AG09319 (cell line): ENCODE results near the gene RPUSD4.

Experiments used
- DNase-seq: peaks from one replicate; pipeline ENCODE4 v3.0.0-alpha.2; 2010; ENCODE audit warnings: low read depth; ENCODE audit errors: extremely low read depth
- TF ChIP-seq, protein P1 (sequence below): IDR thresholded peaks from 2 replicates; pipeline ENCODE4 v1.5.1; 2011; ENCODE audit warnings: low read depth, mild to moderate bottlenecking, inconsistent platforms, low read length, moderate library complexity

Gene RPUSD4

DNA sequence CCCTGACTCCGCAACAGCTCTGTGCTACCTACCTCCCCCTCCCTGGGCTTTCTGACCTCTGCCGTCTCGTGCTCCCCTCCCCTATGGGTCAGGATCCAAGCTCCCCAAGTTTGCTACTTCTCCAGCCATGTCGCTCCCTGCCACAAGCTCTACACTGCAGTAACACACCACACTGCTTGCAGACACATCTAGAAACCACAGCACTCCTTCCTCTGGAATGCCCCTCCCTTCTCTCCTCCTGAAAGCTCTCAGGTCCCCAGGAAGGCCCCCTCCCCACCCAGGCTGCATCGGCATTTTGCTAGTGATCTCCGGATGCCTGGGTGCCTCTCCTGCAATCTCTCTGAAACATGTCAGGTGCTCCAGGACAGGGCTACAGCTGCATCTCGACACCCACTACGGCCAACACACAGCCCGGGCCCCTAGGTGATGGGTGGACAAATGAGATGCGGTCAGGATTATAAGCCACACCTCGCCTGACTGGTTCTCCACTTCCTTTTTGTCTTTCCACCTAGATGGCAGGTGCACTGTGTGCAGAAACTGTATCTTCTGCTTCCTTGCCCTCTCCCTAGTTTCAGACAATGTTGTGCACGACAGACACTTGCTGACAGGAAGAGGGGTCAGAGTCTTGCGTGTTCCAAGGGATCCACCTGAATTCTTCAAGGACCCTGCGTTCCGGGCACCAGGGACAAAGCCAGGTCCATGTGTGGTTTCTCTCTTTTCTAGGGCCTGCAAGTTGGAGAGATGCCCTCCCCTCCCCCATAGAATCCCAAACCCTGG is 22.9 kb downstream of the RPUSD4 start:
- TF ChIP-seq, protein P1, sequence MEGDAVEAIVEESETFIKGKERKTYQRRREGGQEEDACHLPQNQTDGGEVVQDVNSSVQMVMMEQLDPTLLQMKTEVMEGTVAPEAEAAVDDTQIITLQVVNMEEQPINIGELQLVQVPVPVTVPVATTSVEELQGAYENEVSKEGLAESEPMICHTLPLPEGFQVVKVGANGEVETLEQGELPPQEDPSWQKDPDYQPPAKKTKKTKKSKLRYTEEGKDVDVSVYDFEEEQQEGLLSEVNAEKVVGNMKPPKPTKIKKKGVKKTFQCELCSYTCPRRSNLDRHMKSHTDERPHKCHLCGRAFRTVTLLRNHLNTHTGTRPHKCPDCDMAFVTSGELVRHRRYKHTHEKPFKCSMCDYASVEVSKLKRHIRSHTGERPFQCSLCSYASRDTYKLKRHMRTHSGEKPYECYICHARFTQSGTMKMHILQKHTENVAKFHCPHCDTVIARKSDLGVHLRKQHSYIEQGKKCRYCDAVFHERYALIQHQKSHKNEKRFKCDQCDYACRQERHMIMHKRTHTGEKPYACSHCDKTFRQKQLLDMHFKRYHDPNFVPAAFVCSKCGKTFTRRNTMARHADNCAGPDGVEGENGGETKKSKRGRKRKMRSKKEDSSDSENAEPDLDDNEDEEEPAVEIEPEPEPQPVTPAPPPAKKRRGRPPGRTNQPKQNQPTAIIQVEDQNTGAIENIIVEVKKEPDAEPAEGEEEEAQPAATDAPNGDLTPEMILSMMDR, result no peak
- no peak for DNase-seq

DNA sequence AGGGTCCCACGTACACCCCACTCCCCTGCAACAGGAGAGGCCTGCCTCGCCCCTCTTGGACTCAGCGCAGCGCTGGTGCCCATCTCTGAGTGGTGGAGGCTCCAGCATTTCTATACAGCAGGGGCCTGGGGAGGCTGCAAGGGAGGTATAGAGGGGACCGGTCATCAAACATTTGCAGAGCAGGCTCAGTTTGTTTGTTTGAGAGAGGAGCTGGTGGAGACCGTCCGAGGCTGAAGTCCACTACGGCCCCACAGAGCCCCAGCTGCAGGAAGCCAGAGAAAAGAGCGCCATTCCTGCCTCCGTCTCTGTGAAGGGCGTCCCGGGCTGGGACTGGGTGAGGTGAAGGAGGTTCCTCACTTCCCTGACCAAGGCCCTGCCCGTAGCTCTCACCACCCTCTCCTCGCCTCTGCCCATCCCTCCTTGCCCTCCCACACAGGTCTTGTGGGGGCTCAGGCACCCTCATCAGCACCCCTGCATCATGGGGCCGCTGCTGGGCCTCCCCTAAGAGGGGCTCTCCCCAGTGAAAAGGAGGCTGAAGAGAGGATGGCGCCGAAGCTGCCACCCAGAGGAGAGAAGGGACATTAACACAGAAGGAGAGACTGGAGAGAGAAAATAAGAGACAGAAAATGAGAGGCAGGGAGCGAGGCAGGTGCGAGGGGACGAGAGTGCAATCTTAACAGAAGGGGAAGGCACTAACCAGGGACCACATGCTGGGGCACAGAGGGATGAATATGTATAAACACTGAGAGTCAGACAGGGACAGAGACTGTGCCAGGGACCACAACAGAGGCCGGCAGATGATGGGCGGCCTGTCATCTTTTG is 24.5 kb downstream of the RPUSD4 start:
- TF ChIP-seq, protein P1, result peak; percentile 19
- no peak for DNase-seq

DNA sequence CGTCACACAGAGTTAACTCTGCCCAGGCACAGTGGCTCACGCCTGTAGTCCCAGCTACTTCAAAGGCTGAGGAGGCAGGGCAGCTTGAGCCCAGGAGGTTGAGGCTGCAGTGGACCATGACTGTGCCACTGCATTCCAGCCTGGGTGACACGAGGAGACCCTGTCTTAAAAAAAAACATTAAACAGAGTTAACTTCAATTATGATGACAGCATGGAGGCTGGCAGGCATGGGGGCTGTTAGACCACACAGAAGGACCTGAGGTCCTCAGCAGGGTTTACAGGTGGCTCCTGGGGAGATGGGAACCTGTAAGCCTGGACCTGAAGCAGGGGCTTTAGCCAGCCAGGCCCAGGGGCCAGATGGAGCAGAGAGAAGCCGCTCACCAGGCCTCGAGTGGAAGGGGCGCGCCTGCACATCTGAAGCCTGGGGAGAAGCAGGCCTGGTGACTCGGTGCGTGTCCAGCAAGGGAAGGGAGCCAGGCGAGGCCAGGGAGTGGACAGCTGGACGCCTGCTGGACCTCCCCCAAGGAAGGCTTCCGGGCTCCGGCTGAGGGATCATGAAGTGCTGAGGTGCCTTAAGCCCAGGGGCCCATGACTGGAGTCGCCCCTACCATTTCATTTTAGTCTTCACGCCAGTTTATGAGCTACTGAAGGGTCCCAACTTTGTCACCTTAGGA is 25.3 kb downstream of the RPUSD4 start:
- TF ChIP-seq, protein P1, result no peak
- no peak for DNase-seq

DNA sequence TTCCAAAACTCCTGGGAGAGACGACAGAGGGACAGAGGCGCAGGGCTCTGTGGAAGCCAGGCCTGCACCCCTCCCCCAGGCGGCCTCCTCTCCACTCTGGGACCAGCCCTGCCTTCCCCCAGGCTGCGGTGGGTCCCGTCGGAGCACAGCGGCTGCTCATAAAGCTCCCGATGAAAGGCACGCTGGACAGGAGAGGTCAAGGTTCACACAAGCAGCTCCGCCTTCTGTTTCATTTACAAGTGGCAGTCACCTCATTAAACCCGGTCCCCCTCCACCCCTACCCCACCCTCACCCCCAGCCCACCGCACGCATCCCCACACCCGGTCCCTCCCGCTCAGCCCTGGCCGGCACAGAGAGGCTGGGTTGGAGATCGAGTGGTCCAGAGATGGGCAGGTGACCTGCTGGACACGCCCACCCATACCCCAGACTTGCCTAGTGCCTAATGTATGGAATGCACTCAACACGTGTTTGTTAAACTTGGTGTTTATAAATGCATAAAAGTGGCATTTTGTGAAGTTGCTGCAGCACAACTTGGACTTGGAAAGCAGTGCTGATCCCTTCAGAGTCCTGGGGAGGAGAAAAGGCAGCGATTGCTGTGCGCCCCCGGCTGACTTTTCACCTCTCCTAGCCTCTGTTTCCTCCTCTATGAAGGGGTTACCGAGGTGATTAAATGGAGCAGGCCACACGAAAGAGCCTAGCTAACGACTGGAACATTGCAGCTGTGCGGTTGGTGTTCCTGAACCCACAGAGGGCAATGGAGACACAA is 26.0 kb downstream of the RPUSD4 start:
- no peak for DNase-seq
- TF ChIP-seq, protein P1, result no peak

DNA sequence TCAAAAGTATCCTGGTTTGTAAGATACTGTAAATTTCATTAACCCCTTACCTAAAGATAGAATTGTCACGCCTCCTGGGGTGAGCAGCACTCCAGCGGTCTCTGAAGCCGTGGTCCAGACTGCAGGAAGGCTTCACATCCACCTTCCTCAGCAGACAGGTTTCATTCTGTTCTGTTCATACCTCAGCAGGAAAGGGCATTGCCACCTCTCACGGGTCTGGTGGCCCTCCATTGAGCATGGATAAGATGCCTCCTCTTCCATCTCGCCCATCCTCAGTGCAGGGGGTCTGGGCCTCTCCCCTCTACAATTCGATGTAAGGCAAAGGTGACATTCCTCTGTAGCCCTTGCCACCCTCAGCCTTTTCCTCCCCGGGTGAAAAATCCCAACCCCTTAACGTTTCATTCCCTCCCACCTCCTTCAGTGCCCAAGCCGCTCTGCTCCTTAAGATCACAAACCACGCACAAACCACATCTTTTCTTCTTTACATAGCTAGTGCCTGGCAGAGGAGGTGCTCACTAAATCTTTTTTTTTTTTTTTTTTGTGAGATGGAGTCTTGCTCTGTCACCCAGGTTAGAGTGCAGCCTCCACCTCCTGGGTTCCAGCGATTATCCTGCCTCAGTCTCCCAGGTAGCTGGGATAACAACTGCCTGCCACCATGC is 28.5 kb downstream of the RPUSD4 start:
- no peak for DNase-seq
- TF ChIP-seq, protein P1, result no peak

DNA sequence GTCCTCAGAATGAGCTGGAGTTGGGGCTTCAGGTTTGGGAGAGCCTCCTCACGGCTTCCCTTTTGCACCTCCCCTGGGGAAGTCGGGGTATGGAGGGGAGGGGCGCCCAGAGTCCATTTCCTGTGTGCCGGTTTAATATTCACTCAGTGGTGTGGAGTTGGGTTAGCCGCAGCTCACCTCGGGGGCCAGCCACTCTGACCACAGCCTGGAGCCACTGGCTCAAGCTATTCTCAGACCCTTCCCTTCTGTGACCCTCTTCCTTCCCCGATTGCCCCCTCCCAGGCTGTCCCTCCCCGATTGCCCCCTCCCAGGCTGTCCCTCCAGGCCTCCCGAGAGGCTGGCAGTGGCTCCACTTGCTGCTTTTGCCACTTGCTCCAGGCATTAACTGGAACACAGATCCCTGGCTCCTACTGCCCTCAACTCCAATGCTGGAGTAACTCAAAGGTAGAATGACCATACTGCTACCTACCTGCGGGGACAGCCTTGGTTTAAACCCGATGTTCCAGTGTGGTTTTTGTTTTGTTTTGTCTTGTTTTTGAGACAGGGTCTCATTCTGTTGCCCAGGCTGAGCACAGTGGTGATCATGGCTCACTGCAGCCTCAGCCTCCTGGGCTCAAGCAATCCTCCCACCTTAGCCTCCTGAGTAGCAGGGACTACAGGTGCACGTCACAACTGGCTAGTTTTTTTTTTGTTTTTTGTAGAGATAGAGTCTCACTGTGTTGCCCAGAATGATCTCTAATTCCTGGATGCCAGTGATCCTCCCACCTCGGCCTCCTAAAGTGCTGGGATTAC is 29.3 kb downstream of the RPUSD4 start:
- TF ChIP-seq, protein P1, result no peak
- DNase-seq, result no peak
